Loucy (cell line): Measurements from ENCODE around the gene DHRS4L2.
"Not testable (repeated sequence)": the region's sequence is repeated elsewhere in the genome, so short reads cannot be mapped to it uniquely, and the experiment has no call there.

Experiments
- CTCF ChIP-seq: fragments of 200-600 bp; sonication (generic); conservative IDR thresholded peaks from 2 replicates; pipeline ENCODE4 v1.5.1; 2014; ENCODE audit warnings: mild to moderate bottlenecking, antibody characterized with exemption, low read length
- EZH2phosphoT487 ChIP-seq: fragments of 200-600 bp; IDR thresholded peaks from 2 replicates; pipeline ENCODE4 v1.6.1; 2018; ENCODE audit warnings: antibody characterized with exemption, mild to moderate bottlenecking, moderate library complexity, borderline replicate concordance

GRCh38 chr14:23961704-23962103, 27.0 kb upstream of the DHRS4L2 start:
- not testable (repeated sequence) for TF ChIP-seq CTCF, EZH2phosphoT487
